Astrocyte of the cerebellum (primary cell): ENCODE measurements around the gene CLASP1.
"Not testable (repeated sequence)": the region's sequence is repeated elsewhere in the genome, so short reads cannot be mapped to it uniquely, and the experiment has no call there.

Experiments used
- DNase-seq: peaks from one replicate; pipeline ENCODE4 v3.0.0-alpha.2; 2011; ENCODE audit warnings: low read depth
- H3K4me3 ChIP-seq: 2 replicates; pipeline ENCODE4 v1.5.1; 2011; ENCODE audit warnings: mild to moderate bottlenecking, low read depth, low read length, moderate library complexity
- in situ Hi-C: cut with HindIII; loops from 2 replicates; pipeline ENCODE4 v1.10.0; 2017; ENCODE audit warnings: low sequenced_read_pairs
- TF ChIP-seq, protein P1 (sequence below): IDR thresholded peaks from 2 replicates; pipeline ENCODE4 v1.5.1; 2012; ENCODE audit warnings: low read length, low read depth, moderate library complexity, mild to moderate bottlenecking; ENCODE audit errors: missing control alignments

The CLASP1 gene

DNA sequence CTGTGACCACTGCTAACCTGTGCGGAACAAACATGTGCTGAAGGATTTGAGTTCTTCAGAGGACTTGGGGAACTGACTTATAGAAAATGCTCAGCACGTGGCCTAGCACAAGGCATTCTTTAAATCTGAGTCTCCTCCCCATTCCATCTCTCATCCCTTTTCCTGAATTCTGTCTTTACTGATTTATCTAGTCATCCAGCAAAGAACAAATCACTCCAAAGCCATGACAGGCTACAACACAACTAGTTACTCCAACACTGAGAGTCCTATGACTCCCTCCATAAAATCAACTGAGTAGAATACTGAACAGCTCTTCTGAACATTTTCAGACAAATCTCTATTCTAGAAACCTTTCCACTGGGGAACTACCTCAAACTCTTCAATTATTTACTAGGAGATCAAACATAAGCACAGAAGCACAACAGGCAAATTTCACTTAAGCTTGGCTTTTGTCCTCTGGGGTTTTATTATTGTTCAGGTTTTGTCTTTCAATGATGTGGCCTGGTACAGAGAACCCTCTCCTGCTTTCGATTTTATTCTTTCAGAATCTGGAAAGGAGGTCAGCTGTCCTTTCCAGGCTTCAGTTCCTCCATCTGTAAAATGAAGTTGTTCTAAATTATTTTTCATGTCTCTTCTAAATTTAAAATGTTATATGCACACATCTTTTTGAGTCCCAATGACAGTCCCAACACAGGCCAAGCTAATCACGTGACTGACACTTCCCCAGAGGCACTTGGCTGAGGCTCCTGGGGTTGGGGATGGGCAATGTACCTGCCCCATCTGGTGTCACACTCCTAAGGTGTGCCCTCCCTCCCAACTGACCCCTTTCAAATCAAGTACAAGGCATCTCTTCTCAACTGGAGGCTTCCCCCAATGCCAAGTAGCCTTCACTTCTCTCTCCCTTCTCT lies 86.7 kb downstream of the CLASP1 start:
- TF ChIP-seq, protein P1, sequence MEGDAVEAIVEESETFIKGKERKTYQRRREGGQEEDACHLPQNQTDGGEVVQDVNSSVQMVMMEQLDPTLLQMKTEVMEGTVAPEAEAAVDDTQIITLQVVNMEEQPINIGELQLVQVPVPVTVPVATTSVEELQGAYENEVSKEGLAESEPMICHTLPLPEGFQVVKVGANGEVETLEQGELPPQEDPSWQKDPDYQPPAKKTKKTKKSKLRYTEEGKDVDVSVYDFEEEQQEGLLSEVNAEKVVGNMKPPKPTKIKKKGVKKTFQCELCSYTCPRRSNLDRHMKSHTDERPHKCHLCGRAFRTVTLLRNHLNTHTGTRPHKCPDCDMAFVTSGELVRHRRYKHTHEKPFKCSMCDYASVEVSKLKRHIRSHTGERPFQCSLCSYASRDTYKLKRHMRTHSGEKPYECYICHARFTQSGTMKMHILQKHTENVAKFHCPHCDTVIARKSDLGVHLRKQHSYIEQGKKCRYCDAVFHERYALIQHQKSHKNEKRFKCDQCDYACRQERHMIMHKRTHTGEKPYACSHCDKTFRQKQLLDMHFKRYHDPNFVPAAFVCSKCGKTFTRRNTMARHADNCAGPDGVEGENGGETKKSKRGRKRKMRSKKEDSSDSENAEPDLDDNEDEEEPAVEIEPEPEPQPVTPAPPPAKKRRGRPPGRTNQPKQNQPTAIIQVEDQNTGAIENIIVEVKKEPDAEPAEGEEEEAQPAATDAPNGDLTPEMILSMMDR: no peak
- no peak for DNase-seq
- in situ Hi-C loops: no loop called here
- no peak overlapping the region for H3K4me3 ChIP-seq

- TF ChIP-seq, protein P1: no peak
- no peak overlapping the region for H3K4me3 ChIP-seq
- in situ Hi-C loops: no loop called here
- no peak for DNase-seq
These were observed 87.5 kb downstream of the CLASP1 start for GRCh38 chr2:121561617-121562268.

GRCh38 chr2:121558329-121558728 lies 90.9 kb downstream of the CLASP1 start:
- in situ Hi-C loops: no loop called here
- DNase-seq: no peak
- H3K4me3 ChIP-seq: no peak overlapping the region
- TF ChIP-seq, protein P1: no peak

DNA sequence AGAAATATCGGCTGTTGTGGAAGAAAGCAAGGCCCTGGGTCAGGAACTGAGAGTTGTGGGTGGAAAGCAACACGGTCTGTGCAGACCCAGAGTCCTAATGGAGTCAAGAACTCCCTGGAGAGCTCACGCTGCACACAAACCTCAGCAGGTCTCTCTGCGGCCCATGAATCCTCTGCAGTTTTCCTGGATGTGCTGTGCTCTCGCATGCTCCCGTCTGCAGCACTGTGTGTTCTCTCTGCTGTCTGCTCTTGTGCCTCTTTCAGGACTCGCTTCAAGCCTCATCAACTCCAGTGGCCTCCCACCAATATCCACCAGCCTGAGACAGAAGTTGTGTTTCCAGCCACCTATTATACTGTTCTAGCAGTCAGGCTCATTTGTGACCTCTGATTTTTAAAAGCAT lies 94.3 kb downstream of the CLASP1 start:
- TF ChIP-seq, protein P1: no peak
- in situ Hi-C loops: no loop called here

DNA sequence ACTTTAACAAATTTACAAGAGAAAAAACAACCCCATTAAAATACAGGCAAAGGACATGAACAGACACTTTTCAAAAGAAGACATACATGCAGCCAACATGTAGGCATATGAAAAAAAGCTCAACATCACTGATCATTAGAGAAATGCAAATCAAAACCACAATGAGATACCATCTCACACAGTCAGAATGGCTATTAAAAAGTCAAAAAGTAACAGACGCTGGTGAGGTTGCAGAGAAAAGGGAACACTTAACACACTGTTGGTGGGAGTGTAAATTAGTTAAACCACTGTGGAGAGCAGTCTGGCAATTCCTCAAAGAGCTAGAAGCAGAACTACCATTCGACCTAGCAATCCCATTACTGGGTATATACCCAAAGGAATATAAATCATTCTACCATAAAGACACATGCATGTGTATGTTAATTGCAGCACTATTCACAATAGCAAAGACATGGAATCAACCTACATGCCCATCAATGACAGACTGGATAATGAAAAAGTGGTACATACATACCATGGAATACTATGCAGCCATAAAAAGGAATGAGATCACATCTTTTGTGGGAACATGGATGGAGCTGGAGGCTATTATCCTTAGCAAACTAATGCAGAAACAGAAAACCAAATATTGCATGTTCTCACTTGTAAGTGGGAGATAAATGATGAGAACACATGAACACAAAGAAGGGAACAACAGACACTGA lies 96.6 kb downstream of the CLASP1 start:
- in situ Hi-C loops, H3K4me3 ChIP-seq, DNase-seq: not testable (repeated sequence)

More for the DNA sequence above, 94.3 kb downstream of the CLASP1 start:
- no peak overlapping the region for H3K4me3 ChIP-seq
- DNase-seq: no peak

GRCh38 chr2:121550669-121551068 lies 98.6 kb downstream of the CLASP1 start:
- in situ Hi-C loops: no loop called here

More at GRCh38 chr2:121550669-121551068, 98.6 kb downstream of the CLASP1 start:
- H3K4me3 ChIP-seq: no peak overlapping the region
- TF ChIP-seq, protein P1: no peak
- no peak for DNase-seq
